BLaER1 treated with 17β-estradiol and CSF1 and Interleukin-3, amounts not matched to agents 10 nM and 100 nM (cell line): ENCODE results near the gene BCAS3.

Source experiments
- H3K27ac ChIP-seq, 11 experiments: shearing (Covaris generic); formaldehyde crosslinking; 2 replicates each; pipeline ENCODE4 v1.8.1; 2022
- H3K27me3 ChIP-seq, 11 experiments: shearing (Covaris generic); formaldehyde crosslinking; 2 replicates each; pipeline ENCODE4 v1.8.1; 2022
- H3K36me3 ChIP-seq, 11 experiments: shearing (Covaris generic); formaldehyde crosslinking; 2 replicates each; pipeline ENCODE4 v1.8.1; 2022
- H3K4me1 ChIP-seq, 10 experiments: shearing (Covaris generic); formaldehyde crosslinking; 2 replicates each; pipeline ENCODE4 v1.8.1; 2022
- H3K4me2 ChIP-seq, 11 experiments: shearing (Covaris generic); formaldehyde crosslinking; 2 replicates each; pipeline ENCODE4 v1.8.1; 2022
- H3K4me3 ChIP-seq, 10 experiments: shearing (Covaris generic); formaldehyde crosslinking; 2 replicates each; pipeline ENCODE4 v1.8.1; 2022
- H3K9ac ChIP-seq, 11 experiments: shearing (Covaris generic); formaldehyde crosslinking; 2 replicates each; pipeline ENCODE4 v1.8.1; 2022
- H3K9me3 ChIP-seq, 11 experiments: shearing (Covaris generic); formaldehyde crosslinking; replicated peaks in 1 of 11; 2 replicates each; pipeline ENCODE4 v1.8.1; 2022
- H4K20me1 ChIP-seq, 11 experiments: shearing (Covaris generic); formaldehyde crosslinking; 2 replicates each; pipeline ENCODE4 v1.8.1; 2022
- Cebpa-rat ChIP-seq, 11 experiments: shearing (Covaris generic); IDR thresholded peaks; 2 replicates each; pipeline ENCODE4 v1.8.1; 2022

BCAS3 gene

GRCh38 chr17:60641126-60641525 is 36.5 kb upstream of the BCAS3 start:
- Histone ChIP-seq H3K27me3 (no peaks in the 10 kb centered on the region), H3K4me3 (no peak overlapping the region), H3K9me3 (no peaks in the 10 kb centered on the region), H4K20me1 (peaks cover 58 to 91% (median 85%) of the 10 kb centered on the region in 11 experiments; a peak in 21 of 22 replicates), H3K4me1 (peaks cover 0 to 4% (median 0%) of the 10 kb centered on the region in 10 experiments; a peak in 2 of 20 replicates), H3K27ac (no peak overlapping the region), H3K9ac (0 out of 22 replicates have a peak overlapping the region, but pooled peaks of 1 of the 11 experiments have one; percentile 22), H3K4me2 (no peak overlapping the region), H3K36me3 (peaks cover 50 to 94% (median 75%) of the 10 kb centered on the region in 11 experiments)
- TF ChIP-seq Cebpa-rat (IDR thresholded peaks at IDR 0.05): no peak

GRCh38 chr17:60641810-60642220 is 35.8 kb upstream of the BCAS3 start:
- Histone ChIP-seq H4K20me1 (peaks cover 62 to 91% (median 79%) of the 10 kb centered on the region in 11 experiments; a peak in 21 of 22 replicates), H3K4me3 (no peak overlapping the region), H3K4me1 (peaks cover 0 to 7% (median 0%) of the 10 kb centered on the region in 10 experiments; a peak in 2 of 20 replicates), H3K27ac (no peak overlapping the region), H3K4me2 (no peak overlapping the region), H3K27me3 (no peaks in the 10 kb centered on the region), H3K9me3 (no peaks in the 10 kb centered on the region), H3K9ac (0 out of 22 replicates have a peak overlapping the region, but pooled peaks of 1 of the 11 experiments have one; percentile 22), H3K36me3 (peaks cover 43 to 94% (median 70%) of the 10 kb centered on the region in 11 experiments)
- no peak for TF ChIP-seq Cebpa-rat (IDR thresholded peaks at IDR 0.05)

GRCh38 chr17:60645918-60646523 is 31.6 kb upstream of the BCAS3 start:
- H3K4me2 ChIP-seq: no peak overlapping the region
- TF ChIP-seq Cebpa-rat (IDR thresholded peaks at IDR 0.05): no peak
- 0 out of 22 replicates have a peak overlapping the region, but pooled peaks of 1 of the 11 experiments have one; percentile 31 for H3K27ac ChIP-seq
- no peak overlapping the region for H3K4me3 ChIP-seq
- H3K27me3 ChIP-seq: no peaks in the 10 kb centered on the region
- peaks cover 0 to 7% (median 0%) of the 10 kb centered on the region in 10 experiments; a peak in 2 of 20 replicates for H3K4me1 ChIP-seq
- peak overlapping the region in 1 of 11 experiments; percentile 1; a peak in 1 of 22 replicates for H3K9ac ChIP-seq
- peaks cover 55 to 94% (median 72%) of the 10 kb centered on the region in 11 experiments for H3K36me3 ChIP-seq
- H4K20me1 ChIP-seq: peaks cover 38 to 90% (median 59%) of the 10 kb centered on the region in 11 experiments; a peak in 21 of 22 replicates
- no peaks in the 10 kb centered on the region for H3K9me3 ChIP-seq

DNA sequence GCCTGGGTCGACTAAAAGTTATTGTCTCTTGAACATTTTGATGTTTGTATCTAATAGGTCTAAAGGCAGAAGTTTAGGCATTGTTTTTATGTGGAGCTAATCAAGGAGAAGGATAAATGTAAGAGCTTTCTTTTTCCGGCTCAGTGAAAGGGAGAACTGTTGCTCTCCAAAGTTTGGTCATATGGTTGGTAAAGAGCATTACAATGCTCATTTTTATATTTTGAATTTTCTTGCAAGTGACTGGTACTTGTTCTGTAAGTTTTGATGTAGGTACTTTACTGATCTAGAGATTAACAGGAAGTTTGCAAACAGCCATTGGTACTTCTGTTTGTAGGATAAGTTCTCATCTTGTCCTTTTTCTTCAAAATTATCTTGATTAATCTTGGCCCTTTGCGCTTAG is 30.9 kb upstream of the BCAS3 start:
- Histone ChIP-seq H3K4me3 (no peak overlapping the region), H3K27me3 (no peaks in the 10 kb centered on the region), H3K4me1 (peaks cover 0 to 7% (median under 1%) of the 10 kb centered on the region in 10 experiments; a peak in 4 of 20 replicates), H3K9ac (no peak overlapping the region), H3K27ac (no peak overlapping the region), H3K36me3 (peaks cover 62 to 94% (median 77%) of the 10 kb centered on the region in 11 experiments), H3K4me2 (no peak overlapping the region), H4K20me1 (peaks cover 34 to 90% (median 54%) of the 10 kb centered on the region in 11 experiments; a peak in 20 of 22 replicates), H3K9me3 (no peaks in the 10 kb centered on the region)
- no peak for TF ChIP-seq Cebpa-rat (IDR thresholded peaks at IDR 0.05)

DNA sequence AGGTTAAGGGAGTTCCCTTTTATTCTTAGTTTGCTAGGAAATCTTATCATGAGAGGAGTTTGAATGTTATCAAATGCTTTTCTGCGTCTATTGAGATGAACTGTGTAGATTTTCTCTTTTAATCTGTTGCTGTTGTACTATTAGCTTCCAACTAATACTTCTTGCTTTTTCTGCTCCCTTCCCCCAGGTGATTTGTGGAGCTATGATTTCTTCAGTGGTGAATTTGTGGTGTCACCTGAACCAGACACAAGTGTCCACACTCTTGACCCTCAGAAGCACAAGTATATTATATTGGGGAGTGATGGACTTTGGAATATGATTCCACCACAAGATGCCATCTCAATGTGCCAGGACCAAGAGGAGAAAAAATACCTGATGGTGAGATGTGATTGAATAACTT is 29.9 kb upstream of the BCAS3 start:
- no peaks in the 10 kb centered on the region for H3K27me3 ChIP-seq
- H3K36me3 ChIP-seq: peaks cover 61 to 89% (median 74%) of the 10 kb centered on the region in 11 experiments
- H3K9ac ChIP-seq: no peak overlapping the region
- H3K9me3 ChIP-seq: no peaks in the 10 kb centered on the region
- H3K4me3 ChIP-seq: no peak overlapping the region
- no peak overlapping the region for H3K4me2 ChIP-seq
- H4K20me1 ChIP-seq: peaks cover 35 to 90% (median 54%) of the 10 kb centered on the region in 11 experiments; a peak in 20 of 22 replicates
- H3K4me1 ChIP-seq: peaks cover 0 to 16% (median 9%) of the 10 kb centered on the region in 10 experiments; a peak in 17 of 20 replicates
- TF ChIP-seq Cebpa-rat (IDR thresholded peaks at IDR 0.05): no peak
- no peak overlapping the region for H3K27ac ChIP-seq

GRCh38 chr17:60652454-60653247 is 25.0 kb upstream of the BCAS3 start:
- Histone ChIP-seq H3K27me3 (no peaks in the 10 kb centered on the region), H3K9ac (no peak overlapping the region), H3K36me3 (peaks cover 74 to 95% (median 84%) of the 10 kb centered on the region in 11 experiments), H3K9me3 (no peaks in the 10 kb centered on the region), H3K4me3 (no peak overlapping the region), H3K27ac (no peak overlapping the region), H3K4me2 (peak overlapping the region in 3 of 11 experiments; percentile 6 to 29 (median 19); a peak in 5 of 22 replicates), H4K20me1 (peaks cover 39 to 92% (median 58%) of the 10 kb centered on the region in 11 experiments; a peak in 20 of 22 replicates), H3K4me1 (peaks cover 0 to 17% (median 16%) of the 10 kb centered on the region in 10 experiments; a peak in 17 of 20 replicates)
- TF ChIP-seq Cebpa-rat (IDR thresholded peaks at IDR 0.05): no peak

DNA sequence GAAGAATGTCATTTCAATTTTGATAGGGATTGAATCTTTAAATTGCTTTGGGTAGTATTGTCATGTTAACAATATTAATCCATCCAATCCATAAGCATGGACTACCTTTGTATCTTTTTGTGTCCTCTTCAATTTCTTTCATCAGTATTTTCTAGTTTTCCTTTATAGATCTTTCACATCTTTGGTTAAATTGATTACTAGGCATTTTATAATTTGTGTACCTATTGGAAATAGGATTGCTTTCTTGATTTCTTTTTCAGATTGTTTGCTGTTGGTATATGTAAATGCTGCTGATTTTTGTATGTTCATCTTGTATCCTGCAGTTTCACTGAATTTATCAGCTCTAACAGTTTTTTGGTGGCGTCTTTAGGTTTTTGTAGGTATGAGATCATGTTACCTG is 24.1 kb upstream of the BCAS3 start:
- Histone ChIP-seq H3K9me3 (no peaks in the 10 kb centered on the region), H3K36me3 (peaks cover 74 to 95% (median 84%) of the 10 kb centered on the region in 11 experiments), H3K9ac (no peak overlapping the region), H4K20me1 (peaks cover 36 to 92% (median 57%) of the 10 kb centered on the region in 11 experiments; a peak in 20 of 22 replicates), H3K4me1 (peaks cover 0 to 17% (median 16%) of the 10 kb centered on the region in 10 experiments; a peak in 17 of 20 replicates), H3K27me3 (no peaks in the 10 kb centered on the region), H3K4me3 (no peak overlapping the region), H3K4me2 (no peak overlapping the region), H3K27ac (no peak overlapping the region)
- TF ChIP-seq Cebpa-rat (IDR thresholded peaks at IDR 0.05): no peak

DNA sequence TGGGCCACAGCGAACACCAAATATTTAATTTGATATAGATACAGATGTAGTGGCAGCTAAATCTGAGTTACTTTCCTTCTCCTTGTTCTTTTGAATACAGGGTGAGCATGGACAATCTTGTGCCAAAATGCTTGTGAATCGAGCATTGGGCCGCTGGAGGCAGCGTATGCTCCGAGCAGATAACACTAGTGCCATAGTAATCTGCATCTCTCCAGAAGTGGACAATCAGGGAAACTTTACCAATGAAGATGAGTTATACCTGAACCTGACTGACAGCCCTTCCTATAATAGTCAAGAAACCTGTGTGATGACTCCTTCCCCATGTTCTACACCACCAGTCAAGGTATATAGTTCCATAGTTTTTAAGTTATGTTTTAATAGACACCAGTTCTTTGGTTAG is 21.2 kb upstream of the BCAS3 start:
- Histone ChIP-seq H3K9ac (no peak overlapping the region), H3K36me3 (peaks cover 49 to 91% (median 81%) of the 10 kb centered on the region in 11 experiments), H3K27me3 (no peaks in the 10 kb centered on the region), H4K20me1 (peaks cover 33 to 83% (median 56%) of the 10 kb centered on the region in 11 experiments; a peak in 20 of 22 replicates), H3K27ac (no peak overlapping the region), H3K4me3 (no peak overlapping the region), H3K4me2 (no peak overlapping the region), H3K9me3 (no peaks in the 10 kb centered on the region), H3K4me1 (peaks cover 0 to 21% (median 16%) of the 10 kb centered on the region in 10 experiments; a peak in 17 of 20 replicates)
- TF ChIP-seq Cebpa-rat (IDR thresholded peaks at IDR 0.05): no peak
